ENCODE data around the gene CEMIP2. TPM values are rescaled to one million over a fixed set of nuclear protein-coding genes. Genes with fewer than 3 reads are reported as not detected.

Gene CEMIP2
- total and polyA plus RNA-seq, 2 of the 13 experiments (the other 11 are each of a cell fraction or from before 2014, with no cell fraction given), result 94.3 to 128 TPM

DNA sequence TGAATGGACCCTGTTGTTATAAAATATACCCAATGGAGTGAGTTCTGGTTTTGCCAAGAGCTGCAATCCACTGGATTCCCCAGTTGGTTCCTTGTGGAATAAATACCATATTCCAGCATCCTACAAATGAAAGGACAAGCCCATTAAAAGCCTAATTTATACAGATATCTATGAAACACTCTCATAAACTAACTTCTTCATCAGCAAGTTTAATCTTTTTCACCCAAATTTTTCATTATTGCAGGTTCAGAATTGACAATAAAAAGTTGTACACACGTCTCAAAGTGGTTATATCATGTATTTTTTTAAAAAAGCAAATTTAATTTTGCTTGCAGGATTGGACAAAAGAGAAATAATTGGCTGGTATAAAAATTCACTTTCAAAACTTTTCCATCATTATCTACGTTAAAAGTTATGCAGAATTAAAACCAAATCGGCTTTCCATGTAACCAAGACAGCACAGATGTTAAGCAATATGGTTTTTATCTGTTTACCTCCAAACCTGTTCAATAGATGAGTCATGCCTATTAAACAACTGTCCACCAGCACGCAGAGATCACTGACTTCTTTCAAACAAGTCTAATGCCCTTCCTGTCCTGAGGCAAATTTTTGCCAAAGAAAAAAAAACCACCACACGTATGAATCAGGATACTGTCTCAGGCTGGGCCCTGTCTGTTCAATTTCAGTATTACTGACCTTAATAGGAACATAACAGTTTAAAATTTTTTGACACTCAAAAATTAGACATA, 42.5 kb downstream of the CEMIP2 start (continued):
- TF ChIP-seq, protein P1, sequence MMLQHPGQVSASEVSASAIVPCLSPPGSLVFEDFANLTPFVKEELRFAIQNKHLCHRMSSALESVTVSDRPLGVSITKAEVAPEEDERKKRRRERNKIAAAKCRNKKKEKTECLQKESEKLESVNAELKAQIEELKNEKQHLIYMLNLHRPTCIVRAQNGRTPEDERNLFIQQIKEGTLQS (CRISPR knock-in tag; IDR thresholded peaks at IDR 0.05), result peak; percentile 99
- TF ChIP-seq, protein P2, sequence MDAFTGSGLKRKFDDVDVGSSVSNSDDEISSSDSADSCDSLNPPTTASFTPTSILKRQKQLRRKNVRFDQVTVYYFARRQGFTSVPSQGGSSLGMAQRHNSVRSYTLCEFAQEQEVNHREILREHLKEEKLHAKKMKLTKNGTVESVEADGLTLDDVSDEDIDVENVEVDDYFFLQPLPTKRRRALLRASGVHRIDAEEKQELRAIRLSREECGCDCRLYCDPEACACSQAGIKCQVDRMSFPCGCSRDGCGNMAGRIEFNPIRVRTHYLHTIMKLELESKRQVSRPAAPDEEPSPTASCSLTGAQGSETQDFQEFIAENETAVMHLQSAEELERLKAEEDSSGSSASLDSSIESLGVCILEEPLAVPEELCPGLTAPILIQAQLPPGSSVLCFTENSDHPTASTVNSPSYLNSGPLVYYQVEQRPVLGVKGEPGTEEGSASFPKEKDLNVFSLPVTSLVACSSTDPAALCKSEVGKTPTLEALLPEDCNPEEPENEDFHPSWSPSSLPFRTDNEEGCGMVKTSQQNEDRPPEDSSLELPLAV (CRISPR knock-in tag; conservative IDR thresholded peaks at IDR 0.05; ENCODE audit: low read depth), result no peak
- TF ChIP-seq LCORL (IDR thresholded peaks at IDR 0.05) (peak; percentile 33; the same call in 1 of the 2 replicates), LCORL (CRISPR knock-in tag; IDR thresholded peaks at IDR 0.05) (peak; percentile 82; the same call in 1 of the 2 replicates), ZNF547 (CRISPR knock-in tag; IDR thresholded peaks at IDR 0.05) (no peak), KAT2B (IDR thresholded peaks at IDR 0.05; ENCODE audit: borderline replicate concordance, low read depth, low read length) (no peak), MAFF (IDR thresholded peaks at IDR 0.05; ENCODE audit: low read depth, low read length) (no peak), SNAI1 (CRISPR knock-in tag; IDR thresholded peaks at IDR 0.05; ENCODE audit: borderline replicate concordance) (no peak), JARID2 (CRISPR knock-in tag; IDR thresholded peaks at IDR 0.05; ENCODE audit: insufficient replicate concordance) (no peak), NKX3-1 (CRISPR knock-in tag; IDR thresholded peaks at IDR 0.05) (peak; percentile 26; the same call in 1 of the 2 replicates), ZNF557 (CRISPR knock-in tag; IDR thresholded peaks at IDR 0.05) (no peak), TEAD2 (CRISPR knock-in tag; IDR thresholded peaks at IDR 0.05) (no peak), BRD4 (CRISPR knock-in tag; IDR thresholded peaks at IDR 0.05) (no peak), CC2D1A (CRISPR knock-in tag; IDR thresholded peaks at IDR 0.05) (no peak)
- TF ChIP-seq, protein P3, sequence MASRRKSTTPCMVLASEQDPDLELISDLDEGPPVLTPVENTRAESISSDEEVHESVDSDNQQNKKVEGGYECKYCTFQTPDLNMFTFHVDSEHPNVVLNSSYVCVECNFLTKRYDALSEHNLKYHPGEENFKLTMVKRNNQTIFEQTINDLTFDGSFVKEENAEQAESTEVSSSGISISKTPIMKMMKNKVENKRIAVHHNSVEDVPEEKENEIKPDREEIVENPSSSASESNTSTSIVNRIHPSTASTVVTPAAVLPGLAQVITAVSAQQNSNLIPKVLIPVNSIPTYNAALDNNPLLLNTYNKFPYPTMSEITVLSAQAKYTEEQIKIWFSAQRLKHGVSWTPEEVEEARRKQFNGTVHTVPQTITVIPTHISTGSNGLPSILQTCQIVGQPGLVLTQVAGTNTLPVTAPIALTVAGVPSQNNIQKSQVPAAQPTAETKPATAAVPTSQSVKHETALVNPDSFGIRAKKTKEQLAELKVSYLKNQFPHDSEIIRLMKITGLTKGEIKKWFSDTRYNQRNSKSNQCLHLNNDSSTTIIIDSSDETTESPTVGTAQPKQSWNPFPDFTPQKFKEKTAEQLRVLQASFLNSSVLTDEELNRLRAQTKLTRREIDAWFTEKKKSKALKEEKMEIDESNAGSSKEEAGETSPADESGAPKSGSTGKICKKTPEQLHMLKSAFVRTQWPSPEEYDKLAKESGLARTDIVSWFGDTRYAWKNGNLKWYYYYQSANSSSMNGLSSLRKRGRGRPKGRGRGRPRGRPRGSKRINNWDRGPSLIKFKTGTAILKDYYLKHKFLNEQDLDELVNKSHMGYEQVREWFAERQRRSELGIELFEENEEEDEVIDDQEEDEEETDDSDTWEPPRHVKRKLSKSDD (CRISPR knock-in tag; IDR thresholded peaks at IDR 0.05; ENCODE audit: low read depth), result no peak
- TF ChIP-seq, protein P4, sequence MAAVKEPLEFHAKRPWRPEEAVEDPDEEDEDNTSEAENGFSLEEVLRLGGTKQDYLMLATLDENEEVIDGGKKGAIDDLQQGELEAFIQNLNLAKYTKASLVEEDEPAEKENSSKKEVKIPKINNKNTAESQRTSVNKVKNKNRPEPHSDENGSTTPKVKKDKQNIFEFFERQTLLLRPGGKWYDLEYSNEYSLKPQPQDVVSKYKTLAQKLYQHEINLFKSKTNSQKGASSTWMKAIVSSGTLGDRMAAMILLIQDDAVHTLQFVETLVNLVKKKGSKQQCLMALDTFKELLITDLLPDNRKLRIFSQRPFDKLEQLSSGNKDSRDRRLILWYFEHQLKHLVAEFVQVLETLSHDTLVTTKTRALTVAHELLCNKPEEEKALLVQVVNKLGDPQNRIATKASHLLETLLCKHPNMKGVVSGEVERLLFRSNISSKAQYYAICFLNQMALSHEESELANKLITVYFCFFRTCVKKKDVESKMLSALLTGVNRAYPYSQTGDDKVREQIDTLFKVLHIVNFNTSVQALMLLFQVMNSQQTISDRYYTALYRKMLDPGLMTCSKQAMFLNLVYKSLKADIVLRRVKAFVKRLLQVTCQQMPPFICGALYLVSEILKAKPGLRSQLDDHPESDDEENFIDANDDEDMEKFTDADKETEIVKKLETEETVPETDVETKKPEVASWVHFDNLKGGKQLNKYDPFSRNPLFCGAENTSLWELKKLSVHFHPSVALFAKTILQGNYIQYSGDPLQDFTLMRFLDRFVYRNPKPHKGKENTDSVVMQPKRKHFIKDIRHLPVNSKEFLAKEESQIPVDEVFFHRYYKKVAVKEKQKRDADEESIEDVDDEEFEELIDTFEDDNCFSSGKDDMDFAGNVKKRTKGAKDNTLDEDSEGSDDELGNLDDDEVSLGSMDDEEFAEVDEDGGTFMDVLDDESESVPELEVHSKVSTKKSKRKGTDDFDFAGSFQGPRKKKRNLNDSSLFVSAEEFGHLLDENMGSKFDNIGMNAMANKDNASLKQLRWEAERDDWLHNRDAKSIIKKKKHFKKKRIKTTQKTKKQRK (IDR thresholded peaks at IDR 0.05; ENCODE audit: low read length), result no peak
